ENCODE measurements around the gene KIRREL3. TPM values are rescaled to one million over a fixed set of nuclear protein-coding genes. Genes with fewer than 3 reads are reported as not detected.

The KIRREL3 gene
- total RNA-seq, 1 donor = 0.10 TPM

GRCh38 chr11:127013550-127013949 is 13.0 kb upstream of the KIRREL3 start:
- no peaks in the 10 kb centered on the region for H3K27me3 ChIP-seq (ENCODE audit: insufficient read depth, low read length)
- H3K9me3 ChIP-seq (ENCODE audit: low read depth, low read length) = no peaks in the 10 kb centered on the region
- H3K4me1 ChIP-seq (ENCODE audit: insufficient read depth, low read length) = no peaks in the 10 kb centered on the region
- H3K4me3 ChIP-seq (ENCODE audit: low read length) = no peak overlapping the region

- no peaks in the 10 kb centered on the region for H3K4me1 ChIP-seq (ENCODE audit: insufficient read depth, low read length)
- no peak overlapping the region for H3K4me3 ChIP-seq (ENCODE audit: low read length)
- peaks cover 43% of the 10 kb centered on the region for H3K27me3 ChIP-seq (ENCODE audit: insufficient read depth, low read length)
These were observed 5.7 kb upstream of the KIRREL3 start for GRCh38 chr11:127006311-127006710.

GRCh38 chr11:127003260-127003981 is 2.9 kb upstream of the KIRREL3 start:
- H3K9me3 ChIP-seq (ENCODE audit: low read depth, low read length) = no peaks in the 10 kb centered on the region
- H3K4me1 ChIP-seq (ENCODE audit: insufficient read depth, low read length) = no peaks in the 10 kb centered on the region
- peaks cover 70% of the 10 kb centered on the region for H3K27me3 ChIP-seq (ENCODE audit: insufficient read depth, low read length)
- H3K4me3 ChIP-seq (ENCODE audit: low read length) = no peak overlapping the region

More at GRCh38 chr11:127006311-127006710, 5.7 kb upstream of the KIRREL3 start:
- H3K9me3 ChIP-seq (ENCODE audit: low read depth, low read length) = no peaks in the 10 kb centered on the region

- H3K9me3 ChIP-seq (ENCODE audit: low read depth, low read length) = no peaks in the 10 kb centered on the region
- H3K4me3 ChIP-seq (ENCODE audit: low read length) = no peak overlapping the region
- H3K27me3 ChIP-seq (ENCODE audit: insufficient read depth, low read length) = peaks cover 75% of the 10 kb centered on the region
- no peaks in the 10 kb centered on the region for H3K4me1 ChIP-seq (ENCODE audit: insufficient read depth, low read length)
These were observed 2.2 kb upstream of the KIRREL3 start for GRCh38 chr11:127002669-127003259.

GRCh38 chr11:127000981-127001380 is 411 bp upstream of the KIRREL3 start:
- Histone ChIP-seq H3K4me1 (ENCODE audit: insufficient read depth, low read length) (no peaks in the 10 kb centered on the region), H3K9me3 (ENCODE audit: low read depth, low read length) (no peaks in the 10 kb centered on the region), H3K27me3 (ENCODE audit: insufficient read depth, low read length) (peaks cover 73% of the 10 kb centered on the region), H3K4me3 (ENCODE audit: low read length) (no peak overlapping the region)

- peaks cover 62% of the 10 kb centered on the region for H3K27me3 ChIP-seq (ENCODE audit: insufficient read depth, low read length)
- H3K4me1 ChIP-seq (ENCODE audit: insufficient read depth, low read length) = no peaks in the 10 kb centered on the region
- H3K9me3 ChIP-seq (ENCODE audit: low read depth, low read length) = no peaks in the 10 kb centered on the region
- no peak overlapping the region for H3K4me3 ChIP-seq (ENCODE audit: low read length)
These were observed 1.2 kb downstream of the KIRREL3 start for GRCh38 chr11:126999366-126999765.

- H3K9me3 ChIP-seq (ENCODE audit: low read depth, low read length) = no peaks in the 10 kb centered on the region
- no peak overlapping the region for H3K4me3 ChIP-seq (ENCODE audit: low read length)
- H3K27me3 ChIP-seq (ENCODE audit: insufficient read depth, low read length) = peaks cover 48% of the 10 kb centered on the region
- H3K4me1 ChIP-seq (ENCODE audit: insufficient read depth, low read length) = no peaks in the 10 kb centered on the region
These were observed 2.9 kb downstream of the KIRREL3 start for GRCh38 chr11:126997641-126998040.

- no peaks in the 10 kb centered on the region for H3K4me1 ChIP-seq (ENCODE audit: insufficient read depth, low read length)
- H3K27me3 ChIP-seq (ENCODE audit: insufficient read depth, low read length) = peaks cover 43% of the 10 kb centered on the region
- no peaks in the 10 kb centered on the region for H3K9me3 ChIP-seq (ENCODE audit: low read depth, low read length)
- no peak overlapping the region for H3K4me3 ChIP-seq (ENCODE audit: low read length)
These were observed 3.4 kb downstream of the KIRREL3 start for GRCh38 chr11:126997196-126997595.

GRCh38 chr11:126996036-126996804 is 4.3 kb downstream of the KIRREL3 start:
- Histone ChIP-seq H3K4me3 (ENCODE audit: low read length) (no peak overlapping the region), H3K4me1 (ENCODE audit: insufficient read depth, low read length) (no peaks in the 10 kb centered on the region), H3K27me3 (ENCODE audit: insufficient read depth, low read length) (peaks cover 34% of the 10 kb centered on the region), H3K9me3 (ENCODE audit: low read depth, low read length) (no peaks in the 10 kb centered on the region)

- Histone ChIP-seq H3K9me3 (ENCODE audit: low read depth, low read length) (no peaks in the 10 kb centered on the region), H3K4me1 (ENCODE audit: insufficient read depth, low read length) (no peaks in the 10 kb centered on the region)
These were observed 7.0 kb downstream of the KIRREL3 start for GRCh38 chr11:126993599-126993998.

GRCh38 chr11:126992804-126993111 is 7.8 kb downstream of the KIRREL3 start:
- H3K4me3 ChIP-seq (ENCODE audit: low read length) = no peak overlapping the region

More at GRCh38 chr11:126993599-126993998, 7.0 kb downstream of the KIRREL3 start:
- H3K4me3 ChIP-seq (ENCODE audit: low read length) = no peak overlapping the region
- H3K27me3 ChIP-seq (ENCODE audit: insufficient read depth, low read length) = peaks cover 9% of the 10 kb centered on the region

GRCh38 chr11:126992065-126992803 is 8.3 kb downstream of the KIRREL3 start:
- Histone ChIP-seq H3K4me3 (ENCODE audit: low read length) (no peak overlapping the region), H3K4me1 (ENCODE audit: insufficient read depth, low read length) (no peaks in the 10 kb centered on the region), H3K9me3 (ENCODE audit: low read depth, low read length) (no peaks in the 10 kb centered on the region), H3K27me3 (ENCODE audit: insufficient read depth, low read length) (peaks cover 1% of the 10 kb centered on the region)

More at GRCh38 chr11:126992804-126993111, 7.8 kb downstream of the KIRREL3 start:
- Histone ChIP-seq H3K4me1 (ENCODE audit: insufficient read depth, low read length) (no peaks in the 10 kb centered on the region), H3K27me3 (ENCODE audit: insufficient read depth, low read length) (peaks cover 2% of the 10 kb centered on the region), H3K9me3 (ENCODE audit: low read depth, low read length) (no peaks in the 10 kb centered on the region)

- no peaks in the 10 kb centered on the region for H3K4me1 ChIP-seq (ENCODE audit: insufficient read depth, low read length)
- no peaks in the 10 kb centered on the region for H3K9me3 ChIP-seq (ENCODE audit: low read depth, low read length)
- H3K27me3 ChIP-seq (ENCODE audit: insufficient read depth, low read length) = no peaks in the 10 kb centered on the region
- H3K4me3 ChIP-seq (ENCODE audit: low read length) = no peak overlapping the region
These were observed 9.0 kb downstream of the KIRREL3 start for GRCh38 chr11:126991596-126991995.

GRCh38 chr11:126990716-126991480 is 9.7 kb downstream of the KIRREL3 start:
- Histone ChIP-seq H3K4me1 (ENCODE audit: insufficient read depth, low read length) (no peaks in the 10 kb centered on the region), H3K4me3 (ENCODE audit: low read length) (no peak overlapping the region), H3K27me3 (ENCODE audit: insufficient read depth, low read length) (no peaks in the 10 kb centered on the region), H3K9me3 (ENCODE audit: low read depth, low read length) (no peaks in the 10 kb centered on the region)
